Brain microvascular endothelial cell (primary cell): ENCODE results near the gene RAB8A.

Experiments
- DNase-seq: peaks from one replicate; pipeline ENCODE4 v3.0.0-alpha.2; 2020
- H3K27ac ChIP-seq: fragments of 250-450 bp; sonication (Bioruptor Pico); 2 replicates; pipeline ENCODE4 v1.5.1; 2020; ENCODE audit warnings: mild to moderate bottlenecking, moderate library complexity
- H3K27me3 ChIP-seq: fragments of 250-450 bp; sonication (Bioruptor Pico); replicated peaks from 2 replicates; pipeline ENCODE4 v1.5.1; 2020; ENCODE audit warnings: mild to moderate bottlenecking
- H3K36me3 ChIP-seq: fragments of 250-450 bp; sonication (Bioruptor Pico); replicated peaks from 2 replicates; pipeline ENCODE4 v1.5.1; 2020; ENCODE audit warnings: mild to moderate bottlenecking
- H3K4me3 ChIP-seq: 2 replicates; pipeline ENCODE4 v1.5.1; 2011; ENCODE audit warnings: low read depth, mild to moderate bottlenecking, control low read depth, low read length, moderate library complexity
- in situ Hi-C: cut with HindIII; loops from 2 replicates; pipeline ENCODE4 v1.10.0; 2017; ENCODE audit warnings: low sequenced_read_pairs, low pct_ligation_motif_present
- TF ChIP-seq, protein P1 (sequence below): IDR thresholded peaks from 2 replicates; pipeline ENCODE4 v1.5.1; 2011; ENCODE audit warnings: low read depth, mild to moderate bottlenecking, moderate library complexity, low read length, control low read depth, inconsistent platforms; ENCODE audit errors: missing control alignments

The RAB8A gene

DNA sequence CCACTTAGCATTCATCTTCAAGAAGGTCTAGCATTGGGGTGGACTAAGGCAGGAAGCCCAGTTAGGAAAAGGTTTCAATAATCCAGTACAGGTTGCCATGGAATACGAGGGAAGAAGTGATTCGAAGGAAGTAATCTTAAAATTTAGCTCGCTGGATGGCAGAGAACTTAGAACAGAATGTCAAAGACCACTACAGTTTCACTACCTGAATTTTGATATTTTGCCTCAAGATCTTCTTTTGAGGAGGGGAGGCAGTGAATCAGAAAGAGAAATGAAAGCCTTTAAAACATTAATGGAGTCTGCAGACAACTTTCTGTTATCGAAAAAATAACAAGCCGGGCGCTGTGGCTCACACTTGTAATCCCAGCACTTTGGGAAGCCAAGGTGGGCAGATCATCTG lies 7.0 kb upstream of the RAB8A start:
- no peaks in the 10 kb centered on the region for H3K27me3 ChIP-seq
- DNase-seq, result no peak
- TF ChIP-seq, protein P1, sequence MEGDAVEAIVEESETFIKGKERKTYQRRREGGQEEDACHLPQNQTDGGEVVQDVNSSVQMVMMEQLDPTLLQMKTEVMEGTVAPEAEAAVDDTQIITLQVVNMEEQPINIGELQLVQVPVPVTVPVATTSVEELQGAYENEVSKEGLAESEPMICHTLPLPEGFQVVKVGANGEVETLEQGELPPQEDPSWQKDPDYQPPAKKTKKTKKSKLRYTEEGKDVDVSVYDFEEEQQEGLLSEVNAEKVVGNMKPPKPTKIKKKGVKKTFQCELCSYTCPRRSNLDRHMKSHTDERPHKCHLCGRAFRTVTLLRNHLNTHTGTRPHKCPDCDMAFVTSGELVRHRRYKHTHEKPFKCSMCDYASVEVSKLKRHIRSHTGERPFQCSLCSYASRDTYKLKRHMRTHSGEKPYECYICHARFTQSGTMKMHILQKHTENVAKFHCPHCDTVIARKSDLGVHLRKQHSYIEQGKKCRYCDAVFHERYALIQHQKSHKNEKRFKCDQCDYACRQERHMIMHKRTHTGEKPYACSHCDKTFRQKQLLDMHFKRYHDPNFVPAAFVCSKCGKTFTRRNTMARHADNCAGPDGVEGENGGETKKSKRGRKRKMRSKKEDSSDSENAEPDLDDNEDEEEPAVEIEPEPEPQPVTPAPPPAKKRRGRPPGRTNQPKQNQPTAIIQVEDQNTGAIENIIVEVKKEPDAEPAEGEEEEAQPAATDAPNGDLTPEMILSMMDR, result no peak
- no peak overlapping the region for H3K4me3 ChIP-seq
- H3K27ac ChIP-seq, result no peak overlapping the region
- in situ Hi-C loops, result no loop called here
- H3K36me3 ChIP-seq, result peaks cover 40% of the 10 kb centered on the region

DNA sequence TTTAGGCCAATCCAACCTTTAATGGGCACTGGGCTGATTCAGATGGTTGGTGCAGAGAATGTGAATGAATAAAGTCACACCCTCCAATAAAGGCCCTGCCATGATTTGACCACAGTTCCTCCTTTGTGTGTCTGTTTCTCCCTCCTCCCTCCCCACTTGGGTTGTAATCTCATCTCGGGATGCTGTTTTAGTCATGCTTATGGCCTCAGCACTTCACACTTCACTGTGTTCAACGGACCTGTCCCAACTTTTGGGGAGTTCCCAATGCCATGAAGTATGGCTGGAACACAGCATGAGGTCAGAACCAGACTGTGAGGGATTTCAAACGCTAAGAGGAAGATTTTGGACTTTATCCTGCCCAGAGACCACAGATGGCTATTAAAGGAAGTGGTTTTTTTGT lies 5.6 kb upstream of the RAB8A start:
- DNase-seq, result no peak
- Histone ChIP-seq H3K27ac (no peak overlapping the region), H3K4me3 (no peak overlapping the region), H3K36me3 (peaks cover 26% of the 10 kb centered on the region), H3K27me3 (no peaks in the 10 kb centered on the region)
- in situ Hi-C loops, result no loop called here
- TF ChIP-seq, protein P1, result no peak

DNA sequence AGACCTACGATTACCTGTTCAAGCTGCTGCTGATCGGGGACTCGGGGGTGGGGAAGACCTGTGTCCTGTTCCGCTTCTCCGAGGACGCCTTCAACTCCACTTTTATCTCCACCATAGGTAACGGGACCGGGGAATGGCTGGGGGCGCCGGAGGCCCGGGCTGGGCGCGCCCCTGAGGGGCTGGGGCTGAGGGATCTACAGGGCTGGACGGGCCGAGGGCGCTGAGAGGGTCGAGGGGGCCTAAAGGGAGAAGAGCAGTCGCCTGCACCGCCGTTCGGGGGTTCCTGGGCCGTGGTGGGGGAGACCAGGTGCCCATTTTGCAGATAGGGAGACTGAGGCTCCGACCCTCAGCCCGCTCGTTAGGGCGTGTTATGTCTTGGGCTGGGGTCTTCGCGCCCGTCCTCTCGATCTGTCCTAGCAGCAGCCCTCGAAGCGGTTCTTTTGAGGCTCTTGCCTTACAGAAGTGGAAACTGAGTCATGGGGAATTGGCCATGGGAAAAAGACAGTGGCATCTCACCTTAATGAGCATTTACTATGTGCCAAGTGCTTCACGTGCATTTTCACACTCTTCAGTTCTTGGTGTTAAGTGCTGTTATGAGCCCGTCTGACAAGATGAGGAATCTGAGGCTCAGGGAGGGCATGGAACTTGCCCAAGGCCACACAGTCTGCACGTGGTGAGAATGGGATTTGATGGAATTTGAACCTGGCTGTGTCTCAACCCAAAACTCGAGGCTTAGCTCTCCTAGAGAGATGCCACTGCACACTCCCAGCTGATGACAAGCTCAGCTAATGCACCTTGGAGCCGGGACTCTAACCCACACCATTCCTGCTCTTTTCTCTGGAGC lies 442 bp downstream of the RAB8A start:
- Histone ChIP-seq H3K27me3 (no peaks in the 10 kb centered on the region), H3K4me3 (peak overlapping the region; percentile 95), H3K36me3 (no peaks in the 10 kb centered on the region), H3K27ac (peak overlapping the region; percentile 51)
- TF ChIP-seq, protein P1, result no peak
- no peak for DNase-seq
- in situ Hi-C loops, result no loop called here

DNA sequence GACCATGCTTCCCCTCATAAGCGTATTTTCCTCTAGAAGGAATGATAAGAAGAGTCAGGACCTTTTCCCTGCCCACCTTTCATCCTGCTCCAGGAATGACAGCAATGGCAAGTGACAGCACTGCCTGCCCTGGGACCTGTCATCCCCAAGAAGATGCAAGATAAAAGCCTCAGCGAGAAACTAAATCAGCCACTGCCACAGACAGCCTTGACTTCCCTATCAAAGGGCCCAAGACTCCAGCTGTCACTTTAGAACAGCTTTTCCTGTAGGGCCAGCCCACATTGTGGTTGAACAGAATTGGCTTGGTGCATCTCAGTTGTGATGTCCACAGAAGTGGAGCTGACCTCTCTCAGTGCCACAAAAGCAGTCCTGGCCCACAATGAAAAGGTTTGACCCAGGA lies 1.1 kb downstream of the RAB8A start:
- Histone ChIP-seq H3K36me3 (no peaks in the 10 kb centered on the region), H3K27ac (no peak overlapping the region), H3K4me3 (peak overlapping the region; percentile 95), H3K27me3 (no peaks in the 10 kb centered on the region)
- TF ChIP-seq, protein P1, result no peak
- in situ Hi-C loops, result no loop called here
- DNase-seq, result no peak

DNA sequence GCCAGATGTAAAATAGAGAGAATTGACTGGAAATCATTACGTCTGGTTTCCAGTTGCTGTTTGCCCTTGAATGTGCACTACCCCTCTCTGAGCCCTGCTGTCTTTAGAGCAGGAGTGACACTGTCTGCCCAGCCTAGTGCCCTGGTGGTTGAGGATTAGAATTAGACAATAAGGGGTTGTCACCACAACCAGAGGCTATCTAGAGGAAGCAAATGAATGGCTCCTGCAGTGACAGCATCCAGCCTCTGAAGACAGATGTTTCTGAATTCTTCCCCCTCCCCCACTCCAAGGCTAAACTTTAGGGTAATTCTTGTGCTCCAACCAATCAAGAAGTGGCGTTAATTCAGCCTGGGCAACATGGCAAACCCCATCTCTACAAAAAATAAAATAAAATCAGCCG lies 2.0 kb downstream of the RAB8A start:
- TF ChIP-seq, protein P1, result no peak
- in situ Hi-C loops, result no loop called here

More for the DNA sequence above, 2.0 kb downstream of the RAB8A start:
- Histone ChIP-seq H3K36me3 (peaks cover 6% of the 10 kb centered on the region), H3K27me3 (no peaks in the 10 kb centered on the region), H3K27ac (no peak overlapping the region), H3K4me3 (no peak overlapping the region)
- DNase-seq, result no peak
